ENCODE measurements around the gene ZNF579. TPM values are rescaled to one million over a fixed set of nuclear protein-coding genes. Genes with fewer than 3 reads are reported as not detected.

ZNF579 gene, protein sequence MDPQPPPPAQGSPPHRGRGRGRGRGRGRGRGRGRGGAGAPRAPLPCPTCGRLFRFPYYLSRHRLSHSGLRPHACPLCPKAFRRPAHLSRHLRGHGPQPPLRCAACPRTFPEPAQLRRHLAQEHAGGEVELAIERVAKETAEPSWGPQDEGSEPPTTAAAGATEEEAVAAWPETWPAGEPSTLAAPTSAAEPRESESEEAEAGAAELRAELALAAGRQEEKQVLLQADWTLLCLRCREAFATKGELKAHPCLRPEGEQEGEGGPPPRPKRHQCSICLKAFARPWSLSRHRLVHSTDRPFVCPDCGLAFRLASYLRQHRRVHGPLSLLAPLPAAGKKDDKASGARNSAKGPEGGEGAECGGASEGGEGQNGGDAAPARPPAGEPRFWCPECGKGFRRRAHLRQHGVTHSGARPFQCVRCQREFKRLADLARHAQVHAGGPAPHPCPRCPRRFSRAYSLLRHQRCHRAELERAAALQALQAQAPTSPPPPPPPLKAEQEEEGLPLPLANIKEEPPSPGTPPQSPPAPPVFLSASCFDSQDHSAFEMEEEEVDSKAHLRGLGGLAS
- 10.2 and 11.7 TPM in 2 replicates for total RNA-seq

GRCh38 chr19:55580628-55581144 lies at the start of gene ZNF579:
TSS of gene ZNF579 (minus strand) at chr19:55580848. CDS start at chr19:55579639, 1,209 bp downstream.
- peaks cover 9% of the 10 kb centered on the region for H3K36me3 Mint-ChIP-seq (ENCODE audit: low read depth)
- peak; percentile 71 for DNase-seq (ENCODE audit: low spot score)
- peaks cover 13% of the 10 kb centered on the region for H3K27me3 Mint-ChIP-seq (ENCODE audit: insufficient read depth)
- no peaks in the 10 kb centered on the region for H3K9me3 Mint-ChIP-seq
- H3K4me3 Mint-ChIP-seq, result peak within 1 kb of the TSS; percentile 91
- intact Hi-C loops (cut with micrococcal nuclease), result loop anchor here (1.0 to 5.0 kb wide), 4 partner anchors 19 to 323 kb away; partner anchors contain the start of genes FIZ1, PPP6R1 and ZNF581
- peaks cover 26% of the 10 kb centered on the region for H3K4me1 Mint-ChIP-seq (ENCODE audit: low read depth)
- peak within 1 kb of the TSS; percentile 83 for H3K27ac Mint-ChIP-seq

DNA sequence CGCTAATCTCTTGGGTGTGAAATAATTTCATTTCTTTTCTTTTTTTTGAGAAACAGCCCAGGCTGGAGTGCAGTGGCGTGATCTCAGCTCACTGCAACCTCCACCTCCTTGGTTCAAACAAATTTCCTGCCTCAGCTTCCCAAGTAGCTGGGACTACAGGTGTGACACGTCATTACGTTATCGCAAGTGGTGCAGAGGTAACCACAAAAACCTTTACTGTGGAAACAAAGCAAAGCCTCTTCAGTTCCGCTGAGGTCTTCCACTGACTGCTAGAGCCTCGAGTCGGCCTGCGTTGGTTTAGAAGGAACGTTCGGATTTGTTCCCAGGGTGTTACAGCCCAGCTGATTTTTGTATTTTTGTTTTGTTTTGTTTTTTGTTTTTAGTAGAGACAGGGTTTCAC lies 45.7 kb upstream of the ZNF579 start:
- H3K4me3 Mint-ChIP-seq, result peak overlapping the region; percentile 75
- intact Hi-C loops (cut with micrococcal nuclease), result loop anchor here (1.0 to 10.0 kb wide), 4 partner anchors 8 to 542 kb away; partner anchors contain the start of genes EPN1 and ZNF580
- no peaks in the 10 kb centered on the region for H3K9me3 Mint-ChIP-seq
- DNase-seq (ENCODE audit: low spot score), result peak; percentile 76
- H3K27ac Mint-ChIP-seq, result peak overlapping the region; percentile 87
- H3K4me1 Mint-ChIP-seq (ENCODE audit: low read depth), result peaks cover 35% of the 10 kb centered on the region
- H3K36me3 Mint-ChIP-seq (ENCODE audit: low read depth), result no peaks in the 10 kb centered on the region
- H3K27me3 Mint-ChIP-seq (ENCODE audit: insufficient read depth), result peaks cover 24% of the 10 kb centered on the region

DNA sequence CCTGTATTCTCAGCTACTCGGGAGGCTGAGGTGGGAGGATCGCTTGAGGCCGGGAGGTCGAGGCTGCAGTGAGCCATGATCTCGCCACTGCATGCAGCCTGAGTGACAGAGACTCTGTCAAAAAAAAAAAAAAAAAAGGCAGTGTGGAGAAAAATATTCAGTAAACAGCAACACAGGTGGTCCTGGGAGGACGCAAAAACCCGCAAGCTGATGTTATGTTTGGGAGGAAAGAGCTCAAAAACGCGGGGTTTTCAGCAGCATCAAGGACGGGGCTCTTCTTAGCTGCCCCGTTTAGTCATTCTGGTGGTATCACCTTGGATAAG lies 44.3 kb upstream of the ZNF579 start:
- Mint-ChIP-seq H3K27me3 (ENCODE audit: insufficient read depth) (peaks cover 21% of the 10 kb centered on the region), H3K9me3 (no peaks in the 10 kb centered on the region), H3K4me1 (ENCODE audit: low read depth) (peaks cover 46% of the 10 kb centered on the region), H3K36me3 (ENCODE audit: low read depth) (no peaks in the 10 kb centered on the region), H3K27ac (peak overlapping the region; percentile 98), H3K4me3 (peak overlapping the region; percentile 90)
- intact Hi-C loops (cut with micrococcal nuclease), result loop anchor here (10.0 kb wide), 1 partner anchor 540 kb away; no protein-coding TSS in a partner anchor
- no peak for DNase-seq (ENCODE audit: low spot score)

GRCh38 chr19:55624109-55625003 lies 43.7 kb upstream of the ZNF579 start, which contains the start of gene ZNF784:
TSS of gene ZNF784 (minus strand) at chr19:55624566. CDS start at chr19:55624561, 5 bp downstream.
- H3K4me1 Mint-ChIP-seq (ENCODE audit: low read depth), result peaks cover 46% of the 10 kb centered on the region
- intact Hi-C loops (cut with micrococcal nuclease), result loop anchor here (1.0 to 10.0 kb wide), 10 partner anchors 19 to 1434 kb away; partner anchors contain the start of genes FIZ1, HSPBP1, PPP6R1 and ZNF628
- H3K27ac Mint-ChIP-seq, result peak within 1 kb of the TSS; percentile 98

GRCh38 chr19:55623561-55623960 lies 42.9 kb upstream of the ZNF579 start:
- Mint-ChIP-seq H3K4me1 (ENCODE audit: low read depth) (peaks cover 46% of the 10 kb centered on the region), H3K4me3 (peak overlapping the region; percentile 90), H3K27me3 (ENCODE audit: insufficient read depth) (peaks cover 14% of the 10 kb centered on the region), H3K27ac (no peak overlapping the region), H3K9me3 (no peaks in the 10 kb centered on the region), H3K36me3 (ENCODE audit: low read depth) (no peaks in the 10 kb centered on the region)
- DNase-seq (ENCODE audit: low spot score), result no peak
- intact Hi-C loops (cut with micrococcal nuclease), result loop anchor here (10.0 kb wide), 1 partner anchor 539 kb away; no protein-coding TSS in a partner anchor

More at GRCh38 chr19:55624109-55625003, 43.7 kb upstream of the ZNF579 start, which contains the start of gene ZNF784:
- H3K27me3 Mint-ChIP-seq (ENCODE audit: insufficient read depth), result peaks cover 20% of the 10 kb centered on the region
- DNase-seq (ENCODE audit: low spot score), result peak; percentile 91
- H3K4me3 Mint-ChIP-seq, result peak within 1 kb of the TSS; percentile 90
- H3K9me3 Mint-ChIP-seq, result no peaks in the 10 kb centered on the region
- no peaks in the 10 kb centered on the region for H3K36me3 Mint-ChIP-seq (ENCODE audit: low read depth)

DNA sequence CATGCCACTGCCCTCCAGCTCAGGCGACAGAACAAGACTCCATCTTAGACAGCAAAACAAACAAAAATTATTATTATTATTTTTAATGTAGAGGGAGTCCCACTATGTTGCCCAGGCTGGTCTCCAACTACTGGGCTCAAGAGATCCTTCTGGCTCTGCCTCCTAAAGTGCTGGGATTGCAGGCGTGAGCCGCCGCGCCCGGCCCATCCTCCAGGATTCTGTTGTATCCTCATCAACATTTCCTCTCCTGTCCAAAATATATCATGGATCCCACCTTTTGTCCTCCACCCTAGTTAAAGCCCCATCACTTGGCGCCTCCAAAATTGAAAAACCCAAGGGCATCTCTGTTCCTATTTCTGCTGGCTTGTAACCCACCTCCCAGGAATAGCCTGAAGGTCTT lies 42.5 kb upstream of the ZNF579 start:
- Mint-ChIP-seq H3K4me3 (no peak overlapping the region), H3K9me3 (no peaks in the 10 kb centered on the region), H3K4me1 (ENCODE audit: low read depth) (peaks cover 46% of the 10 kb centered on the region), H3K36me3 (ENCODE audit: low read depth) (no peaks in the 10 kb centered on the region), H3K27me3 (ENCODE audit: insufficient read depth) (peaks cover 10% of the 10 kb centered on the region), H3K27ac (no peak overlapping the region)
- DNase-seq (ENCODE audit: low spot score), result no peak
- intact Hi-C loops (cut with micrococcal nuclease), result loop anchor here (10.0 kb wide), 1 partner anchor 538 kb away; no protein-coding TSS in a partner anchor

DNA sequence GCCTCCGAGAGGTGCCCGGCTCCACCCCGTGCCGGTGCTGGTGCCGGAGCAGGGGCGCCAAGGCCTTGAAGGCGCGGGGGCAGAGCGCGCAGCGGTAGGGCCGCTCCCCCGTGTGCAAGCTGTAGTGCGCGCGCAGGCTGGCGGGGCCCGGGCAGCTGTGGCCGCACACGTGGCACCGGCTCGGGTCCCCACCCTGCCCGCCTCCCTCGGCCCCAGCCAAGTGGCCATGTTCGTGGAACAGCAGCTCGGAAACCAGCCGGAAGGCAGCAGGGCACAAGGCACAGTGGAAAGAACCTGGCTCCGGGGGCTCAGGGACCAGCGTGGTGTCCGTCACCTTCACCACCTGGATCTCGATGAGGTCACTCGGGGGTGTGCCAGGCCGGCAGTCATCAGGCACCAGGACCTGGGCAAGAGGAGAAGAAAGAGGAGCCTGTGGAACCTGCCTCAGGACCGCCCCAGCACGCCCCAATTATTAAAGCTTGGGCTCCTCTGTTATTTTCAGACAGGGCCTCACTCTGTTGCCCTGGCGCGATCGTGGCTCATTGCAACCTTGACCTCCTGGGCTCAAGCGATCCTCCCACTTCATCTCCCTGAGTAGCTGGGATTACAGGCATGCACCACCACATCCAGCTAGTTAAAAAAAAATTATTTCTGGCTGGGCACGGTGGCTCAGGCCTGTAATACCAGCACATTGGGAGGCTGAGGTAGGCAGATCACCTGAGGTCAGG lies 41.8 kb upstream of the ZNF579 start:
- H3K4me1 Mint-ChIP-seq (ENCODE audit: low read depth), result peaks cover 46% of the 10 kb centered on the region
- no peak overlapping the region for H3K27ac Mint-ChIP-seq
- H3K27me3 Mint-ChIP-seq (ENCODE audit: insufficient read depth), result peaks cover 7% of the 10 kb centered on the region
- no peaks in the 10 kb centered on the region for H3K9me3 Mint-ChIP-seq
- peaks cover 4% of the 10 kb centered on the region for H3K36me3 Mint-ChIP-seq (ENCODE audit: low read depth)
- intact Hi-C loops (cut with micrococcal nuclease), result loop anchor here (10.0 kb wide), 1 partner anchor 538 kb away; no protein-coding TSS in a partner anchor
- no peak for DNase-seq (ENCODE audit: low spot score)
- no peak overlapping the region for H3K4me3 Mint-ChIP-seq

DNA sequence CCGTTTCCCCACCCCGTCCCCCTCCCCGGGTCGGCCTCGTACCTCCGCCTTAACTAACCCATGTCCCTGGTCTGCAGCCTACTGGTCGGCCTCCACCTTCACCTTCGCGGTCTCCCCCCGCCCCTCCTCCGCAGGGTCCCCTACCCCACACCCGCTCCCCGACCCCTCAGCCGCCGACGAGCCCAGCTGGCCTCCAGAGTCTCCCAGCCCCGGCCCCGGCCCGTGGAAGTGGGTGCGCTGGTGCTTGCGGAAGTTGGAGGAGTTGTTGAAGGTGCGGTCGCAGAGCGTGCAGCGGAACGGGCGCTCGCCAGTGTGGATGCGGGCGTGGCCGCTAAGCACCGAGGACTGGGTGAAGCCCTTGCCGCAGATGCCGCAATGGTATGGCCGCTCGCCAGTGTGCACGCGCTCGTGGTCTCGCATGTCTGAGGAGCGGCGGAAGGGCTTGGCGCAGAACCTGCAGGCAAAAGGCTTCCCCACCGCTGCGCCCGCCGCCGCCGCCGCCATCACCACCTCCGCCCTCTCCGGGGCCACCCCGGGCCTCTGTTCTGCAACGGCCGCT lies 41.1 kb upstream of the ZNF579 start:
- Mint-ChIP-seq H3K4me3 (no peak overlapping the region), H3K9me3 (no peaks in the 10 kb centered on the region), H3K27ac (no peak overlapping the region), H3K36me3 (ENCODE audit: low read depth) (peaks cover 7% of the 10 kb centered on the region), H3K27me3 (ENCODE audit: insufficient read depth) (peaks cover 4% of the 10 kb centered on the region), H3K4me1 (ENCODE audit: low read depth) (peaks cover 40% of the 10 kb centered on the region)
- intact Hi-C loops (cut with micrococcal nuclease), result loop anchor here (10.0 kb wide), 1 partner anchor 537 kb away; no protein-coding TSS in a partner anchor
- no peak for DNase-seq (ENCODE audit: low spot score)

- H3K4me3 Mint-ChIP-seq, result no peak overlapping the region
- H3K4me1 Mint-ChIP-seq (ENCODE audit: low read depth), result peaks cover 35% of the 10 kb centered on the region
- intact Hi-C loops (cut with micrococcal nuclease), result loop anchor here (10.0 kb wide), 1 partner anchor 536 kb away; no protein-coding TSS in a partner anchor
- DNase-seq (ENCODE audit: low spot score), result no peak
- no peak overlapping the region for H3K27ac Mint-ChIP-seq
- H3K9me3 Mint-ChIP-seq, result no peaks in the 10 kb centered on the region
- H3K27me3 Mint-ChIP-seq (ENCODE audit: insufficient read depth), result peaks cover under 1% of the 10 kb centered on the region
- peaks cover 10% of the 10 kb centered on the region for H3K36me3 Mint-ChIP-seq (ENCODE audit: low read depth)
Observed at GRCh38 chr19:55621205-55621672, 40.6 kb upstream of the ZNF579 start.

GRCh38 chr19:55620410-55621204 lies 40.0 kb upstream of the ZNF579 start:
- no peaks in the 10 kb centered on the region for H3K27me3 Mint-ChIP-seq (ENCODE audit: insufficient read depth)
- intact Hi-C loops (cut with micrococcal nuclease), result loop anchor here (10.0 kb wide), 1 partner anchor 536 kb away; no protein-coding TSS in a partner anchor
- H3K4me1 Mint-ChIP-seq (ENCODE audit: low read depth), result peaks cover 30% of the 10 kb centered on the region
- no peak for DNase-seq (ENCODE audit: low spot score)
- H3K27ac Mint-ChIP-seq, result no peak overlapping the region
- H3K9me3 Mint-ChIP-seq, result no peaks in the 10 kb centered on the region
- peaks cover 10% of the 10 kb centered on the region for H3K36me3 Mint-ChIP-seq (ENCODE audit: low read depth)
- no peak overlapping the region for H3K4me3 Mint-ChIP-seq

DNA sequence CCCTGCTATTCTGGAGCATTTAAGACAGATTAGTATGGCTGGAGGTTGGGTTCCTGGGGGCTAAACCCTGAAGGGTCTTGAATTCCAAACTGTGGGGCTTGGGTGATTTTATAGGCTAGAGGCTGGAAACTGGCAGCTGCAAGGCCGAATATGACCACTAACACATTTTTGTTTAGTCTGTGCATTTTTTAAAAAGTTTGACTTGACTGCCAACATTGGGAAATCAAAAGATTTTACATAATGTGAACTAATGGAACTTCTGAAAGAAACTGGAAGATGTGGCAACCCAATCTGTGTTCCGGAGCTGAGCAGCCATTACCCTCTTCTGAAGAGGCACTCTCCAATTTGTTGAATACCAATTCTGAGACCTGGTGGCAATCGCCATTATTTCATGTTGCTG lies 38.6 kb upstream of the ZNF579 start:
- H3K4me1 Mint-ChIP-seq (ENCODE audit: low read depth), result peaks cover 21% of the 10 kb centered on the region
- DNase-seq (ENCODE audit: low spot score), result no peak
- intact Hi-C loops (cut with micrococcal nuclease), result no loop called here
- no peaks in the 10 kb centered on the region for H3K27me3 Mint-ChIP-seq (ENCODE audit: insufficient read depth)
- H3K9me3 Mint-ChIP-seq, result no peaks in the 10 kb centered on the region
- H3K27ac Mint-ChIP-seq, result no peak overlapping the region
- no peak overlapping the region for H3K4me3 Mint-ChIP-seq
- peaks cover 10% of the 10 kb centered on the region for H3K36me3 Mint-ChIP-seq (ENCODE audit: low read depth)

Data from activated T-helper 1 cell treated with anti-CD3 and anti-CD28 coated beads, Interleukin-12 subunit alpha, Interleukin-12 subunit beta, Interleukin-2, Interleukin-4 antibody, amounts not matched to agents 30 ng/mL and 10 ng/mL and 1 ng/mL, durations not matched to agents 14 hours and 24 hours and 36 hours (primary cell).